Spleen (tissue), 7 donors: ENCODE data around the gene SIAH1.

ENCODE experiments used
- CTCF ChIP-seq, 11 experiments: fragments of 200-600 bp in 7 of 11; fragments of 450-650 bp in 4 of 11; sonication (generic) in 4 of 11; IDR thresholded peaks in 8 of 11; conservative IDR thresholded peaks in 3 of 11; 1 replicate in 7 of 11; 2 replicates in 4 of 11; pipeline versions ENCODE4 v1.4.0 to v1.8.0; 2016 to 2021; ENCODE audit warnings: antibody characterized with exemption in 11 of 11, inconsistent platforms in 4 of 11, mild to moderate bottlenecking in 1 of 11
- POLR2AphosphoS5 ChIP-seq, 3 donors: sonication (generic); formaldehyde crosslinking; IDR thresholded peaks; one replicate each; pipeline ENCODE4 v1.5.1; 2017; ENCODE audit warnings: antibody characterized with exemption in 3 of 3
- donor health status: DM: no; HTN: no; CAD: no; lungs with moderate emphysema.
- donor health status: DM: no; HTN: no; CAD: no.
- donor health status: DM: no; HTN: no; CAD: no.

- TF ChIP-seq CTCF (IDR thresholded peaks at IDR 0.05 in 8 of 11, conservative IDR thresholded peaks at IDR 0.05 in 3 of 11) (no peak), POLR2AphosphoS5 (IDR thresholded peaks at IDR 0.05) (no peak)
Observed at GRCh38 chr16:48378836-48379235, 6.4 kb downstream of the SIAH1 start.
